Neural progenitor cell (in vitro differentiated cells): ENCODE data around the gene ADAM11. TPM values are rescaled to one million over a fixed set of nuclear protein-coding genes. Genes with fewer than 3 reads are reported as not detected.

ENCODE experiments used
- DNase-seq: peaks from one replicate; pipeline ENCODE4 v3.0.0-alpha.2; 2016; ENCODE audit warnings: low spot score
- H2AFZ ChIP-seq: fragments of 200-600 bp; sonication (generic); replicated peaks from 2 replicates; pipeline ENCODE4 v1.6.1; 2016; ENCODE audit warnings: antibody characterized with exemption
- H3F3A ChIP-seq: fragments of 200-600 bp; sonication (generic); 2 replicates; pipeline ENCODE4 v1.6.1; 2016; ENCODE audit warnings: antibody characterized with exemption, low read depth
- H3K27ac ChIP-seq: fragments of 200-600 bp; sonication (generic); 2 replicates; pipeline ENCODE4 v1.5.1; 2016; ENCODE audit warnings: mild to moderate bottlenecking
- H3K27me3 ChIP-seq: fragments of 200-600 bp; sonication (generic); 2 replicates; pipeline ENCODE4 v1.6.1; 2016; ENCODE audit warnings: mild to moderate bottlenecking, moderate library complexity
- H3K36me3 ChIP-seq: fragments of 200-600 bp; sonication (generic); 2 replicates; pipeline ENCODE4 v1.5.1; 2016
- H3K4me1 ChIP-seq: fragments of 200-600 bp; sonication (generic); 2 replicates; pipeline ENCODE4 v1.6.1; 2016; ENCODE audit warnings: mixed run types
- H3K4me2 ChIP-seq: fragments of 200-600 bp; sonication (generic); 2 replicates; pipeline ENCODE4 v1.6.1; 2016
- H3K4me3 ChIP-seq: fragments of 200-600 bp; sonication (generic); 2 replicates; pipeline ENCODE4 v1.5.1; 2016
- H3K79me2 ChIP-seq: fragments of 200-600 bp; sonication (generic); 2 replicates; pipeline ENCODE4 v1.6.1; 2016; ENCODE audit warnings: low read depth
- H3K9ac ChIP-seq: fragments of 200-600 bp; sonication (generic); 2 replicates; pipeline ENCODE4 v1.6.1; 2016
- H3K9me3 ChIP-seq: fragments of 200-600 bp; sonication (generic); 2 replicates; pipeline ENCODE4 v1.5.1; 2016; ENCODE audit warnings: low read depth
- H4K20me1 ChIP-seq: fragments of 200-600 bp; sonication (generic); 2 replicates; pipeline ENCODE4 v1.6.1; 2016; ENCODE audit warnings: low read depth
- H3K27ac Mint-ChIP-seq: 3 replicates; pipeline ENCODE4 v1.8.0; 2021; ENCODE audit warnings: mixed read lengths
- H3K27me3 Mint-ChIP-seq: 2 replicates; pipeline ENCODE4 v1.8.0; 2022; ENCODE audit warnings: low read depth, mild to moderate bottlenecking, inconsistent platforms, moderate library complexity, mixed read lengths; ENCODE audit not compliant: insufficient read depth
- H3K36me3 Mint-ChIP-seq: 3 replicates; pipeline ENCODE4 v1.8.0; 2021; ENCODE audit warnings: mixed read lengths
- H3K4me1 Mint-ChIP-seq: 3 replicates; pipeline ENCODE4 v1.8.0; 2021; ENCODE audit warnings: mixed read lengths
- H3K4me3 Mint-ChIP-seq: 3 replicates; pipeline ENCODE4 v1.8.0; 2021; ENCODE audit warnings: mild to moderate bottlenecking, moderate library complexity, mixed read lengths
- H3K9me3 Mint-ChIP-seq: 3 replicates; pipeline ENCODE4 v1.8.0; 2020; ENCODE audit warnings: mixed read lengths
- CTCF ChIP-seq: fragments of 200-600 bp; sonication (generic); IDR thresholded peaks from 2 replicates; pipeline ENCODE4 v1.5.1; 2017; ENCODE audit warnings: antibody characterized with exemption, mild to moderate bottlenecking
- EZH2 ChIP-seq: fragments of 200-600 bp; sonication (generic); IDR thresholded peaks from 2 replicates; pipeline ENCODE4 v1.6.1; 2017; ENCODE audit warnings: antibody characterized with exemption, mild to moderate bottlenecking, moderate library complexity
- EZH2phosphoT487 ChIP-seq: fragments of 200-600 bp; sonication (generic); IDR thresholded peaks from 2 replicates; pipeline ENCODE4 v1.6.1; 2017; ENCODE audit warnings: antibody characterized with exemption
- total RNA-seq: library from RNA; depleted of rRNA; stranded (reverse); fragments of >200 nt; gene quantifications from 2 replicates; pipeline ENCODE4 v1.2.3, GENCODE V29; 2015; ENCODE audit warnings: low replicate concordance

ADAM11 gene
- total RNA-seq, 1 donor from 2014 or later: 1.4 TPM

- no peaks in the 10 kb centered on the region for H3K36me3 Mint-ChIP-seq
- Histone ChIP-seq H3K27me3 (no peaks in the 10 kb centered on the region), H3K9ac (no peak overlapping the region), H3K79me2 (no peaks in the 10 kb centered on the region), H3F3A (peaks cover 5% of the 10 kb centered on the region), H3K9me3 (no peaks in the 10 kb centered on the region), H2AFZ (no peak overlapping the region), H3K27ac (no peak overlapping the region), H4K20me1 (no peaks in the 10 kb centered on the region), H3K4me1 (peaks cover 4% of the 10 kb centered on the region), H3K36me3 (no peaks in the 10 kb centered on the region), H3K4me3 (no peak overlapping the region), H3K4me2 (no peak overlapping the region)
- no peak overlapping the region for H3K4me3 Mint-ChIP-seq
- H3K27ac Mint-ChIP-seq: peak overlapping the region; percentile 90
- no peak for TF ChIP-seq EZH2
- TF ChIP-seq CTCF: no peak
- no peak for TF ChIP-seq EZH2phosphoT487
- H3K27me3 Mint-ChIP-seq: peaks cover 3% of the 10 kb centered on the region
- H3K9me3 Mint-ChIP-seq: no peaks in the 10 kb centered on the region
- peaks cover 7% of the 10 kb centered on the region for H3K4me1 Mint-ChIP-seq
- DNase-seq: no peak
These were observed 28.6 kb downstream of the ADAM11 start for GRCh38 chr17:44787271-44787940.

- DNase-seq: no peak
- Histone ChIP-seq H3K36me3 (no peaks in the 10 kb centered on the region), H3K4me1 (no peaks in the 10 kb centered on the region), H3K79me2 (no peaks in the 10 kb centered on the region), H2AFZ (no peak overlapping the region), H3K27ac (no peak overlapping the region), H3F3A (no peaks in the 10 kb centered on the region), H3K27me3 (no peaks in the 10 kb centered on the region), H3K9ac (no peak overlapping the region), H3K4me2 (no peak overlapping the region), H3K9me3 (no peaks in the 10 kb centered on the region), H4K20me1 (no peaks in the 10 kb centered on the region), H3K4me3 (no peak overlapping the region)
- Mint-ChIP-seq H3K27ac (no peak overlapping the region), H3K4me1 (peaks cover 3% of the 10 kb centered on the region), H3K9me3 (no peaks in the 10 kb centered on the region), H3K36me3 (no peaks in the 10 kb centered on the region), H3K4me3 (no peak overlapping the region), H3K27me3 (peaks cover 3% of the 10 kb centered on the region)
- TF ChIP-seq EZH2: no peak
- TF ChIP-seq CTCF: no peak
- no peak for TF ChIP-seq EZH2phosphoT487
These were observed 29.4 kb downstream of the ADAM11 start for GRCh38 chr17:44788139-44788538.

- no peak overlapping the region for H3K4me3 Mint-ChIP-seq
These were observed 33.5 kb downstream of the ADAM11 start for GRCh38 chr17:44792276-44792675.

More at GRCh38 chr17:44792276-44792675, 33.5 kb downstream of the ADAM11 start:
- Histone ChIP-seq H2AFZ (no peak overlapping the region), H3F3A (peaks cover 27% of the 10 kb centered on the region), H3K79me2 (no peaks in the 10 kb centered on the region), H3K4me3 (no peak overlapping the region), H3K4me1 (no peaks in the 10 kb centered on the region), H3K9me3 (no peaks in the 10 kb centered on the region), H3K9ac (no peak overlapping the region), H4K20me1 (peaks cover 6% of the 10 kb centered on the region), H3K27ac (no peak overlapping the region), H3K4me2 (no peak overlapping the region), H3K27me3 (no peaks in the 10 kb centered on the region), H3K36me3 (no peaks in the 10 kb centered on the region)
- peaks cover 21% of the 10 kb centered on the region for H3K4me1 Mint-ChIP-seq
- H3K27ac Mint-ChIP-seq: no peak overlapping the region
- no peaks in the 10 kb centered on the region for H3K9me3 Mint-ChIP-seq
- no peak for TF ChIP-seq EZH2phosphoT487
- no peak for TF ChIP-seq CTCF
- no peak for TF ChIP-seq EZH2
- H3K27me3 Mint-ChIP-seq: peaks cover 3% of the 10 kb centered on the region
- DNase-seq: no peak
- peaks cover 3% of the 10 kb centered on the region for H3K36me3 Mint-ChIP-seq
